GM18499 (cell line): ENCODE measurements around the gene ELP1.
"Not testable (repeated sequence)": the region's sequence is repeated elsewhere in the genome, so short reads cannot be mapped to it uniquely, and the experiment has no call there.

Source experiments
- ATAC-seq: cut with Tn5 transposase; IDR thresholded peaks from one replicate; pipeline ENCODE4 v1.9.1; 2021; ENCODE audit warnings: moderate number of reproducible peaks; ENCODE audit not compliant: insufficient read depth, unreplicated experiment

Gene ELP1

GRCh38 chr9:108855888-108856287 is 78.0 kb downstream of the ELP1 start, which contains the start of gene ACTL7B:
TSS of gene ACTL7B (minus strand) at chr9:108855986. CDS start at chr9:108855930, 56 bp downstream.
- ATAC-seq, result no peak

GRCh38 chr9:108855529-108855886 is 78.4 kb downstream of the ELP1 start:
- ATAC-seq, result no peak

- ATAC-seq, result no peak
Observed at GRCh38 chr9:108854641-108855528, 79.0 kb downstream of the ELP1 start.

- no peak for ATAC-seq
Observed at GRCh38 chr9:108854094-108854493, 79.8 kb downstream of the ELP1 start.

GRCh38 chr9:108852079-108852478 is 81.8 kb downstream of the ELP1 start:
- no peak for ATAC-seq

GRCh38 chr9:108851138-108851537 is 82.8 kb downstream of the ELP1 start:
- ATAC-seq, result no peak

GRCh38 chr9:108850293-108850897 is 83.5 kb downstream of the ELP1 start:
- no peak for ATAC-seq

- not testable (repeated sequence) for ATAC-seq
Observed at GRCh38 chr9:108848296-108848695, 85.6 kb downstream of the ELP1 start.

GRCh38 chr9:108845947-108846346 is 88.0 kb downstream of the ELP1 start:
- no peak for ATAC-seq

- no peak for ATAC-seq
Observed at GRCh38 chr9:108845507-108845906, 88.4 kb downstream of the ELP1 start.

- no peak for ATAC-seq
Observed at GRCh38 chr9:108844856-108845255, 89.1 kb downstream of the ELP1 start.

- ATAC-seq, result no peak
Observed at GRCh38 chr9:108844391-108844790, 89.5 kb downstream of the ELP1 start.

- ATAC-seq, result no peak
Observed at GRCh38 chr9:108842610-108843295, 91.2 kb downstream of the ELP1 start.

- ATAC-seq, result not testable (repeated sequence)
Observed at GRCh38 chr9:108839561-108839960, 94.4 kb downstream of the ELP1 start.

- ATAC-seq, result no peak
Observed at GRCh38 chr9:108838017-108838416, 95.9 kb downstream of the ELP1 start.

GRCh38 chr9:108837530-108837929 is 96.4 kb downstream of the ELP1 start:
- ATAC-seq, result no peak

- ATAC-seq, result no peak
Observed at GRCh38 chr9:108836781-108837180, 97.1 kb downstream of the ELP1 start.

- ATAC-seq, result no peak
Observed at GRCh38 chr9:108836319-108836718, 97.6 kb downstream of the ELP1 start.

- ATAC-seq, result no peak
Observed at GRCh38 chr9:108835831-108836230, 98.1 kb downstream of the ELP1 start.

- no peak for ATAC-seq
Observed at GRCh38 chr9:108834959-108835665, 98.8 kb downstream of the ELP1 start.

GRCh38 chr9:108832179-108832500 is 101.8 kb downstream of the ELP1 start:
- no peak for ATAC-seq
